Stimulated activated naive CD8-positive, alpha-beta T cell treated with anti-CD3 and anti-CD28 coated beads, Interleukin-15, amount 100 ng/mL, for 72 hours (primary cell): Measurements from ENCODE around the gene ITGA6.

ENCODE experiments used
- ATAC-seq: fragments of 150-1000 bp; cut with Tn5 transposase; 2 replicates; pipeline ENCODE4 v1.10.0; 2021; ENCODE audit warnings: mild to moderate bottlenecking, moderate library complexity
- DNase-seq, 2 donors: peaks; one replicate each; pipeline ENCODE4 v3.0.0; 2021 to 2022
- H3K27ac Mint-ChIP-seq, 2 donors: one replicate each; pipeline ENCODE4 v1.8.0; 2022; ENCODE audit warnings: mild to moderate bottlenecking in 2 of 2, mixed read lengths in 2 of 2, moderate library complexity in 2 of 2
- H3K27me3 Mint-ChIP-seq: one replicate; pipeline ENCODE4 v1.8.0; 2022; ENCODE audit warnings: mixed read lengths
- H3K4me1 Mint-ChIP-seq: one replicate; pipeline ENCODE4 v1.8.0; 2022; ENCODE audit warnings: mild to moderate bottlenecking, mixed read lengths
- H3K4me3 Mint-ChIP-seq, 2 donors: one replicate each; pipeline ENCODE4 v1.8.0; 2022; ENCODE audit warnings: mild to moderate bottlenecking in 2 of 2, mixed read lengths in 2 of 2, moderate library complexity in 1 of 2
- H3K9me3 Mint-ChIP-seq, 2 donors: one replicate each; pipeline ENCODE4 v1.8.0; 2022; ENCODE audit warnings: mixed read lengths in 2 of 2

ITGA6 gene

GRCh38 chr2:172464400-172465129 is 37.2 kb downstream of the ITGA6 start:
- peak overlapping the region; percentile 85 to 97 for H3K27ac Mint-ChIP-seq

GRCh38 chr2:172465417-172466334 is 38.3 kb downstream of the ITGA6 start:
- Mint-ChIP-seq H3K4me1 (peaks cover 76% of the 10 kb centered on the region), H3K4me3 (peak overlapping the region; percentile 60 to 67), H3K27me3 (no peaks in the 10 kb centered on the region), H3K27ac (peak overlapping the region; percentile 90 to 97), H3K9me3 (no peaks in the 10 kb centered on the region)
- peak; percentile 54 for ATAC-seq
- peak; percentile 67 to 77 for DNase-seq

More at GRCh38 chr2:172464400-172465129, 37.2 kb downstream of the ITGA6 start:
- ATAC-seq (no peak), DNase-seq (no peak)
- no peaks in the 10 kb centered on the region for H3K9me3 Mint-ChIP-seq
- peak overlapping the region; percentile 18 to 42 for H3K4me3 Mint-ChIP-seq
- H3K27me3 Mint-ChIP-seq, result no peaks in the 10 kb centered on the region
- peaks cover 85% of the 10 kb centered on the region for H3K4me1 Mint-ChIP-seq

- no peaks in the 10 kb centered on the region for H3K27me3 Mint-ChIP-seq
- no peak for ATAC-seq
- no peak overlapping the region for H3K4me3 Mint-ChIP-seq
- H3K9me3 Mint-ChIP-seq, result no peaks in the 10 kb centered on the region
- no peak overlapping the region for H3K27ac Mint-ChIP-seq
- no peak for DNase-seq
- peaks cover 76% of the 10 kb centered on the region for H3K4me1 Mint-ChIP-seq
Measured at GRCh38 chr2:172467382-172467781, 40.0 kb downstream of the ITGA6 start.

GRCh38 chr2:172470958-172471922 is 43.9 kb downstream of the ITGA6 start:
- Mint-ChIP-seq H3K4me3 (peak overlapping the region in 1 of 2 donors; percentile 71), H3K4me1 (peaks cover 63% of the 10 kb centered on the region), H3K27me3 (no peaks in the 10 kb centered on the region), H3K27ac (peak overlapping the region in 1 of 2 donors; percentile 22), H3K9me3 (no peaks in the 10 kb centered on the region)
- ATAC-seq, result no peak
- no peak for DNase-seq

GRCh38 chr2:172472446-172473033 is 45.2 kb downstream of the ITGA6 start:
- DNase-seq, result peak in 1 of 2 donors; percentile 37
- Mint-ChIP-seq H3K9me3 (no peaks in the 10 kb centered on the region), H3K27me3 (no peaks in the 10 kb centered on the region), H3K4me3 (peak overlapping the region; percentile 54 to 57), H3K4me1 (peaks cover 50% of the 10 kb centered on the region), H3K27ac (peak overlapping the region in 1 of 2 donors; percentile 88)
- peak; percentile 92 for ATAC-seq

GRCh38 chr2:172473167-172473566 is 45.8 kb downstream of the ITGA6 start:
- H3K4me1 Mint-ChIP-seq, result peaks cover 50% of the 10 kb centered on the region
- H3K4me3 Mint-ChIP-seq, result peak overlapping the region in 1 of 2 donors; percentile 23
- H3K9me3 Mint-ChIP-seq, result no peaks in the 10 kb centered on the region
- DNase-seq, result no peak
- ATAC-seq, result no peak
- peak overlapping the region in 1 of 2 donors; percentile 54 for H3K27ac Mint-ChIP-seq
- H3K27me3 Mint-ChIP-seq, result no peaks in the 10 kb centered on the region

GRCh38 chr2:172478353-172478752 is 51.0 kb downstream of the ITGA6 start:
- Mint-ChIP-seq H3K27me3 (no peaks in the 10 kb centered on the region), H3K4me1 (peaks cover 57% of the 10 kb centered on the region), H3K9me3 (no peaks in the 10 kb centered on the region), H3K4me3 (no peak overlapping the region), H3K27ac (no peak overlapping the region)
- DNase-seq (no peak), ATAC-seq (no peak)

GRCh38 chr2:172480301-172481218 is 53.2 kb downstream of the ITGA6 start:
- DNase-seq (no peak), ATAC-seq (peak; percentile 83)
- H3K27me3 Mint-ChIP-seq, result no peaks in the 10 kb centered on the region
- peaks cover 60% of the 10 kb centered on the region for H3K4me1 Mint-ChIP-seq
- peak overlapping the region in 1 of 2 donors; percentile 37 for H3K27ac Mint-ChIP-seq
- peak overlapping the region; percentile 9 to 40 for H3K4me3 Mint-ChIP-seq
- H3K9me3 Mint-ChIP-seq, result no peaks in the 10 kb centered on the region

- Mint-ChIP-seq H3K4me1 (peaks cover 60% of the 10 kb centered on the region), H3K27me3 (no peaks in the 10 kb centered on the region), H3K4me3 (peak overlapping the region; percentile 28 to 49), H3K27ac (no peak overlapping the region), H3K9me3 (no peaks in the 10 kb centered on the region)
- ATAC-seq (peak; percentile 67), DNase-seq (no peak)
Measured at GRCh38 chr2:172481507-172482262, 54.3 kb downstream of the ITGA6 start.

- H3K9me3 Mint-ChIP-seq, result no peaks in the 10 kb centered on the region
- ATAC-seq, result no peak
- no peak overlapping the region for H3K4me3 Mint-ChIP-seq
- H3K4me1 Mint-ChIP-seq, result peaks cover 60% of the 10 kb centered on the region
- H3K27ac Mint-ChIP-seq, result peak overlapping the region in 1 of 2 donors; percentile 44
- no peaks in the 10 kb centered on the region for H3K27me3 Mint-ChIP-seq
- no peak for DNase-seq
Measured at GRCh38 chr2:172484253-172484652, 56.9 kb downstream of the ITGA6 start.

- Mint-ChIP-seq H3K4me1 (peaks cover 56% of the 10 kb centered on the region), H3K4me3 (no peak overlapping the region)
Measured at GRCh38 chr2:172484706-172485105, 57.3 kb downstream of the ITGA6 start.

GRCh38 chr2:172488556-172488955 is 61.2 kb downstream of the ITGA6 start:
- Mint-ChIP-seq H3K4me3 (no peak overlapping the region), H3K27me3 (no peaks in the 10 kb centered on the region), H3K27ac (no peak overlapping the region), H3K4me1 (peaks cover 41% of the 10 kb centered on the region), H3K9me3 (no peaks in the 10 kb centered on the region)
- ATAC-seq (no peak), DNase-seq (no peak)

More at GRCh38 chr2:172484706-172485105, 57.3 kb downstream of the ITGA6 start:
- no peaks in the 10 kb centered on the region for H3K27me3 Mint-ChIP-seq
- no peak overlapping the region for H3K27ac Mint-ChIP-seq
- DNase-seq, result no peak
- no peak for ATAC-seq
- no peaks in the 10 kb centered on the region for H3K9me3 Mint-ChIP-seq

- no peak for DNase-seq
- no peaks in the 10 kb centered on the region for H3K27me3 Mint-ChIP-seq
- peak; percentile 66 for ATAC-seq
- H3K9me3 Mint-ChIP-seq, result no peaks in the 10 kb centered on the region
- H3K4me3 Mint-ChIP-seq, result no peak overlapping the region
- H3K27ac Mint-ChIP-seq, result peak overlapping the region in 1 of 2 donors; percentile 8
- H3K4me1 Mint-ChIP-seq, result peaks cover 41% of the 10 kb centered on the region
Measured at GRCh38 chr2:172489681-172490080, 62.3 kb downstream of the ITGA6 start.
